Bronchial smooth muscle cell (primary cell): ENCODE data around the gene TRIM73. TPM values are rescaled to one million over a fixed set of nuclear protein-coding genes. Genes with fewer than 3 reads are reported as not detected.

Experiments
- total RNA-seq: library from RNA; depleted of rRNA; stranded (reverse); fragments of >200 nt; gene quantifications from 2 replicates; pipeline ENCODE4 v1.2.1, GENCODE V29; 2014

TRIM73 gene
- total RNA-seq, result 0.94 and 1.1 TPM in 2 replicates

DNA sequence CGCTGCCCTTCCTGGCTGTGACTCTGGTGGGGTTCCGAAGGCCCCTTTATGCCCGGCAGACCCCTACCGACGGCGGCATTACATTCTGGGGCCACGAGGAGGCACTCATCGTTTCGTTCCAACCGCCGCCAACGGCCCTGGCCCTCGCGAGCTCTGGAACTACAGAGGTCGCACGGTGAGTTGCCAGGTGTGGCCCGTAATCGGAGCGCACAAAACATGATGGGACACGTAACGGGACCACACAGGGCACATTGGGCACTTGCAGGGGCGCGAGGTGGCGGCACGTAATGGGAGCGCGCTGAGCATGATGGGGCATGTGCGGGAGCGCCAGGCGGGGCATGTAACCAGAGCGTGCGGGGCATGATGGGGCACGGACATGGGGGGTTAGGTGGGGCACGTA lies at the start of gene TRIM73:
TRIM73 (plus strand) TSS at position 301 of the 400 bp plus-strand sequence. CDS start 3,305 bp downstream, outside the sequence.

Other genes starting within 250 kb of the TRIM73 start
- 5.8 and 9.0 TPM in 2 replicates for gene POM121C, start 90.7 kb downstream of the TRIM73 start, total RNA-seq
- not detected in 2 replicates for gene SPDYE5, start 96.7 kb downstream of the TRIM73 start, total RNA-seq